ENCODE data around the gene CAPN5.
"Not testable (repeated sequence)": the region's sequence is repeated elsewhere in the genome, so short reads cannot be mapped to it uniquely, and the experiment has no call there.

The CAPN5 gene

GRCh38 chr11:77093056-77093891, 26.5 kb downstream of the CAPN5 start:
- no peak for DNase-seq
- in situ Hi-C loops (cut with MboI; ENCODE audit: low pct_unique_long_range_greater_than_20kb, low sequenced_read_pairs), result no loop called here

GRCh38 chr11:77093987-77094840, 27.4 kb downstream of the CAPN5 start:
- DNase-seq, result no peak
- in situ Hi-C loops (cut with MboI; ENCODE audit: low pct_unique_long_range_greater_than_20kb, low sequenced_read_pairs), result no loop called here

GRCh38 chr11:77094841-77095365, 28.1 kb downstream of the CAPN5 start:
- in situ Hi-C loops (cut with MboI; ENCODE audit: low pct_unique_long_range_greater_than_20kb, low sequenced_read_pairs), result no loop called here
- no peak for DNase-seq

GRCh38 chr11:77095551-77096490, 29.1 kb downstream of the CAPN5 start:
- in situ Hi-C loops (cut with MboI; ENCODE audit: low pct_unique_long_range_greater_than_20kb, low sequenced_read_pairs), result no loop called here
- no peak for DNase-seq

GRCh38 chr11:77096591-77097019, 29.8 kb downstream of the CAPN5 start:
- in situ Hi-C loops (cut with MboI; ENCODE audit: low pct_unique_long_range_greater_than_20kb, low sequenced_read_pairs), result no loop called here
- DNase-seq, result no peak

- in situ Hi-C loops (cut with MboI; ENCODE audit: low pct_unique_long_range_greater_than_20kb, low sequenced_read_pairs); DNase-seq: not testable (repeated sequence)
Measured at GRCh38 chr11:77097180-77097579, 30.4 kb downstream of the CAPN5 start.

GRCh38 chr11:77100166-77101042, 33.6 kb downstream of the CAPN5 start:
- no peak for DNase-seq
- in situ Hi-C loops (cut with MboI; ENCODE audit: low pct_unique_long_range_greater_than_20kb, low sequenced_read_pairs), result no loop called here

GRCh38 chr11:77101043-77101537, 34.3 kb downstream of the CAPN5 start:
- in situ Hi-C loops (cut with MboI; ENCODE audit: low pct_unique_long_range_greater_than_20kb, low sequenced_read_pairs), result no loop called here
- peak; percentile 75 for DNase-seq

- DNase-seq, result no peak
- in situ Hi-C loops (cut with MboI; ENCODE audit: low pct_unique_long_range_greater_than_20kb, low sequenced_read_pairs), result no loop called here
Measured at GRCh38 chr11:77102246-77103210, 35.8 kb downstream of the CAPN5 start, which contains the start of gene OMP. OMP (plus strand) TSS chr11:77102840; CDS start chr11:77102840, 0 bp downstream.

- no peak for DNase-seq
- in situ Hi-C loops (cut with MboI; ENCODE audit: low pct_unique_long_range_greater_than_20kb, low sequenced_read_pairs), result no loop called here
Measured at GRCh38 chr11:77103319-77103718, 36.5 kb downstream of the CAPN5 start.

- in situ Hi-C loops (cut with MboI; ENCODE audit: low pct_unique_long_range_greater_than_20kb, low sequenced_read_pairs), result no loop called here
- no peak for DNase-seq
Measured at GRCh38 chr11:77104727-77105126, 38.0 kb downstream of the CAPN5 start.

- DNase-seq, result no peak
- in situ Hi-C loops (cut with MboI; ENCODE audit: low pct_unique_long_range_greater_than_20kb, low sequenced_read_pairs), result no loop called here
Measured at GRCh38 chr11:77106321-77106720, 39.5 kb downstream of the CAPN5 start.

GRCh38 chr11:77106759-77107158, 40.0 kb downstream of the CAPN5 start:
- DNase-seq, result no peak
- in situ Hi-C loops (cut with MboI; ENCODE audit: low pct_unique_long_range_greater_than_20kb, low sequenced_read_pairs), result no loop called here

GRCh38 chr11:77107950-77108349, 41.2 kb downstream of the CAPN5 start:
- in situ Hi-C loops (cut with MboI; ENCODE audit: low pct_unique_long_range_greater_than_20kb, low sequenced_read_pairs), result no loop called here

GRCh38 chr11:77108436-77108835, 41.7 kb downstream of the CAPN5 start:
- no peak for DNase-seq
- in situ Hi-C loops (cut with MboI; ENCODE audit: low pct_unique_long_range_greater_than_20kb, low sequenced_read_pairs), result no loop called here

More at GRCh38 chr11:77107950-77108349, 41.2 kb downstream of the CAPN5 start:
- no peak for DNase-seq

- in situ Hi-C loops (cut with MboI; ENCODE audit: low pct_unique_long_range_greater_than_20kb, low sequenced_read_pairs), result no loop called here
- no peak for DNase-seq
Measured at GRCh38 chr11:77109236-77110019, 42.7 kb downstream of the CAPN5 start.

All from KBM-7 (cell line).